Gastroesophageal sphincter (tissue), 3 donors: ENCODE results near the gene SH3RF3.

Experiments used
- POLR2AphosphoS5 ChIP-seq: sonication (generic); formaldehyde crosslinking; IDR thresholded peaks from one replicate; pipeline ENCODE4 v1.6.1; 2017; ENCODE audit warnings: antibody characterized with exemption
- TF ChIP-seq, protein P1 (sequence below), 4 experiments: fragments of 200-600 bp in 2 of 4; fragments of 450-650 bp in 2 of 4; sonication (generic) in 1 of 4; IDR thresholded peaks; one replicate each; pipeline ENCODE4 v1.5.1; 2017 to 2019; ENCODE audit warnings: antibody characterized with exemption in 4 of 4, mild to moderate bottlenecking in 2 of 4, moderate library complexity in 2 of 4

DNA sequence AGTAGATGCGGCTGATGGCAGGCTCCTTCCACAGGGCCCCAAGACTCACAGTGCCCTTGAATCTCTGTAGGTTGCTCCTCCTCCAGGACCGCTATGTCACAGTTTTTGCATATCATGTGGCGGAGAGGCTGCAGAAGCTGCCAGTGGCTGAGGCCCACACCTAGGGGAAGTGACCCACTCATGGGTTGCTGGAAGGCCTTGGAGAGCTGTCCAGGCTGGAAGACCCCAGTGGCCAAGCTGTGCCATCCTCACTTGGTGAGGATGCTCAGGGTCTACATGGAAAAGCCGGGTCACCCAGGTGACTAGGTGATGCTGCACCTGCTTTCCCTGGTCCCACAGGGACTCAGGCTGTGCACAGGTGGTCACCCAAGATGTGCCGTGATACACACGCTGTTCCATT is 394.1 kb downstream of the SH3RF3 start:
- TF ChIP-seq, protein P1, sequence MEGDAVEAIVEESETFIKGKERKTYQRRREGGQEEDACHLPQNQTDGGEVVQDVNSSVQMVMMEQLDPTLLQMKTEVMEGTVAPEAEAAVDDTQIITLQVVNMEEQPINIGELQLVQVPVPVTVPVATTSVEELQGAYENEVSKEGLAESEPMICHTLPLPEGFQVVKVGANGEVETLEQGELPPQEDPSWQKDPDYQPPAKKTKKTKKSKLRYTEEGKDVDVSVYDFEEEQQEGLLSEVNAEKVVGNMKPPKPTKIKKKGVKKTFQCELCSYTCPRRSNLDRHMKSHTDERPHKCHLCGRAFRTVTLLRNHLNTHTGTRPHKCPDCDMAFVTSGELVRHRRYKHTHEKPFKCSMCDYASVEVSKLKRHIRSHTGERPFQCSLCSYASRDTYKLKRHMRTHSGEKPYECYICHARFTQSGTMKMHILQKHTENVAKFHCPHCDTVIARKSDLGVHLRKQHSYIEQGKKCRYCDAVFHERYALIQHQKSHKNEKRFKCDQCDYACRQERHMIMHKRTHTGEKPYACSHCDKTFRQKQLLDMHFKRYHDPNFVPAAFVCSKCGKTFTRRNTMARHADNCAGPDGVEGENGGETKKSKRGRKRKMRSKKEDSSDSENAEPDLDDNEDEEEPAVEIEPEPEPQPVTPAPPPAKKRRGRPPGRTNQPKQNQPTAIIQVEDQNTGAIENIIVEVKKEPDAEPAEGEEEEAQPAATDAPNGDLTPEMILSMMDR (IDR thresholded peaks at IDR 0.05): no peak
- no peak for TF ChIP-seq POLR2AphosphoS5
